HG03432 (cell line): ENCODE data around the gene TNFRSF18.
"Not testable (repeated sequence)": the region's sequence is repeated elsewhere in the genome, so short reads cannot be mapped to it uniquely, and the experiment has no call there.

ENCODE experiments used
- ATAC-seq: cut with Tn5 transposase; IDR thresholded peaks from one replicate; pipeline ENCODE4 v1.9.1; 2021; ENCODE audit warnings: mild to moderate bottlenecking, moderate library complexity; ENCODE audit not compliant: unreplicated experiment

Gene TNFRSF18, protein sequence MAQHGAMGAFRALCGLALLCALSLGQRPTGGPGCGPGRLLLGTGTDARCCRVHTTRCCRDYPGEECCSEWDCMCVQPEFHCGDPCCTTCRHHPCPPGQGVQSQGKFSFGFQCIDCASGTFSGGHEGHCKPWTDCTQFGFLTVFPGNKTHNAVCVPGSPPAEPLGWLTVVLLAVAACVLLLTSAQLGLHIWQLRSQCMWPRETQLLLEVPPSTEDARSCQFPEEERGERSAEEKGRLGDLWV

DNA sequence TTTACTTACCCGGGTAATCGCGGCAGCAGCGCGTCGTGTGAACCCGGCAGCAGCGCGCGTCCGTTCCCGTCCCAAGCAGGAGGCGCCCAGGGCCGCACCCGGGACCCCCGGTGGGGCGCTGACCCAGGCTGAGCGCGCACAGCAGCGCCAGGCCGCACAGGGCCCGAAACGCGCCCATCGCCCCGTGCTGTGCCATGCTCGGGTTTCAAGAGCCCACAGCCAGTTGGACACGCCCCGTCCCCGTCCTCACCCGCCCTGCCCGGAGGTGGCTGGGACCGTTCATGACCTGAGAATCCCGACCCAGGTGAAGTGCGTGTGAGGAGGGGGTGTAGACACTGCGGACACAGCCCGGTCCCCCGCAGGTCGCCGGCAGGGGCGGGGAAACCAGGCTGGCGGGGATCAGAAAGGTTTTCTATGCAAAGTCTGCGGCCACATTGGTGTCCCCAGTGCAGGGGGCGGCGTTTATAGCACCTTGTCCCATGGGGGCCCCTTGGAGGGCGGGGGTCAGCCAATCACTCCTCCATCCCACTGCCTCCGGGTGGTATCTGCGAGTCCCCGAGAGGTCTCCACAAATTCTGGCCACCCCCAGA is at the start of gene TNFRSF18:
Gene TNFRSF18 (minus strand): TSS at position 217 of the 590 bp plus-strand sequence. CDS start 21 bp downstream, at position 196.
- no peak for ATAC-seq

DNA sequence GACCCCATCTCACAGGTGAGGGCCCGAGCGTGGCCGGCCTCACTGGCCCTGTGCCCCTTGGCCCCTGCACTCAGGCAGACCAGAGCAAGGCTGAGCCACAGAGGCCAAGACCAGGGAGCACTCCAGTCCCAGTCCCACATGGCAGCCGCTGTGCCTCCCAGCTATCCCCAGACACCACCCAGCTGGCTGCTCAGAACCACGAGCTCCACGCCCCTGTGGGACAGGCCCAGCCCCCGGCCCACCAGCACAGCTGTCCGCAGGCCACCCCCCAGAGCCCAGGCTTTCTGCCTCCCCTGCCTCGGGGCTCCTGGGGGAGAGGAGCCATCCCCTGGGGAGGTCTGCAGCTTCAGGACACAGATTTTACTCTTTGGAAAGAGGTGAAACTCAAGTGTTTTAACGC is 49.2 kb upstream of the TNFRSF18 start:
- ATAC-seq: no peak

DNA sequence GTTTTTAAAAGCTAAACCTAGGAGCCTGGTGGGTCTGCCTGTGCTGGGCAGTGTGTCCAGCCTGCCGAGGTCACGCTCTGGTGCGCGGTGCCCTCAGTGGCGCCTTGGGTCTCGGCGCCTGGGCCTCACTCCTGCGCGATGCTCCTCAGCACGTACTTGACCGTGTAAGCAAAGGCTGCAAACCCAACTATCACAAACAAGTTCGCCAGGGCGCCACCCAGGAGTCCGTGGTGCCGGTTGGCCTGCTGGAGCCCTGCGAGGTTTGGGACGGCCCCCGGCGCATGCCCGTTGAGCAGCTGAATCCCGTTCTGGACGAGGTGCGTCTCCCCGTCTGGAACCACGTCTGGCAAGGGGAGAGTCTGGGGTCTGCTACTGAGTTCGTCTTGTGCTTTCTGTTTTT is 48.7 kb upstream of the TNFRSF18 start:
- ATAC-seq: no peak

DNA sequence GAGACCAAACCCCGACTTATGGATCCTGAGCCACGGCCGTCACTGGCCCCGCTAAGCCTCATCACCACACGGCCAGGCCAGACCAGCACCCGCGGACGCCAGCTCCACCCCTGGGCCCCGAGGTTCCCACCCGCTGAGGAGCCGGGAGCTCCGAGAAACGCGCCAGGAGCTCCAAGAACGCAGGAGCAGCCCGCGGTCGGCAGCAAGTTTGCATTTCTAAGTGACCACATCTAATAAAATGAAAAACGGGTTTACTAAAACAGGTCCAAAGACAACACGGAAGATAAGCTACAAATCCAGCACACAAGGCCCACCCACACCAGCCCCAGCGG is 48.2 kb upstream of the TNFRSF18 start:
- no peak for ATAC-seq

DNA sequence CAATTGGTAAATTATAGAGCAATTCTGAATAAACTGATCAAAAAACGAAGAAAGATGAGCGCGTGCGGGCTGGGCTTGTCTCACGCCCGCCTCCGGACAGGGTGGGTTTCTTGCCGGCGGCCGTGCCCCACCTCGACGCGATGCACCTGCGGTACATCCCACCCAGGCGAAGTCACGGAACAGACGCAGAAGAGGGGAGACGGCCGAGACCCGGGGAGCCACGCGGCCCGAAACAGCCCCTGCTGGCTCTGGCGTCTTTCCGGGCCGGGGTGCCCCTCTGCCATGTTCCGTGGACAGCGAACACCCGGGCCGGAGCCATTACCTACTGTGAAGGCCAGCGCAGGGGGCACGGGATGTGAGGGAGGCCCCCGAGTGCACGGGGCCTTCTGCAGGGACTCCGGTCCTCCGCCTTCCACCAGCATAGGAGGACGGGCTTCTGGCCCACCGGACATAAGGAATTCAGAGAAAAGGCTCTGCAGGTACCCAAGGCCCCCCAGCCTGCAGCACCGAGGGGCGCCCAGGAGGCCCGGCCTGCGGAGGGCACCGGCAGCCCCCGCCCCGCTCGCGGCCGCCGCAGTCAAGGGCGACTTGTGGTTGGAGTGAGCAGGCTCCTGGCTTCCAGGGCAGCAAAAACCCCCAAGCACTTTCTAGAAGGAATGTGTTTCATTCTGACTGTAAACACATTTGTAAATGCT is 47.7 kb upstream of the TNFRSF18 start:
- ATAC-seq: no peak

DNA sequence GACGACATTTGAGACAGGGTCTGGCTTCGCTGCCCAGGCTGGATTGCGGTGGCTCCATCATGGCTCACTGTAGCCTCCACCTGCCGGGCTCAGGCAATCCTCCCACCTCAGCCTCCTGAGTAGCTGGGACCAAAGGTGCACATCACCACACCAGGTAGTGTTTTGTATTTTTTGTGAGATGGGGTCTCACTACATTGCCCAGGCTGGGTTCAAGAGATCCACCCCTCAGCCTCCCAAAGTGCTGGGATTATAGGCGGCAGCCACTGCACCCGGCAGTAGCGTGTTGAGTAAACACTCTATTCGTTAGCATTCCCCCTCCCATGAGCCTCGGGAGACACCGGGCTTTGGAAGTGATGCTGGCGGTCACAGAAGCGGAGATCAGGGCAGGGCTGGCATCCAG is 46.9 kb upstream of the TNFRSF18 start:
- ATAC-seq: no peak

DNA sequence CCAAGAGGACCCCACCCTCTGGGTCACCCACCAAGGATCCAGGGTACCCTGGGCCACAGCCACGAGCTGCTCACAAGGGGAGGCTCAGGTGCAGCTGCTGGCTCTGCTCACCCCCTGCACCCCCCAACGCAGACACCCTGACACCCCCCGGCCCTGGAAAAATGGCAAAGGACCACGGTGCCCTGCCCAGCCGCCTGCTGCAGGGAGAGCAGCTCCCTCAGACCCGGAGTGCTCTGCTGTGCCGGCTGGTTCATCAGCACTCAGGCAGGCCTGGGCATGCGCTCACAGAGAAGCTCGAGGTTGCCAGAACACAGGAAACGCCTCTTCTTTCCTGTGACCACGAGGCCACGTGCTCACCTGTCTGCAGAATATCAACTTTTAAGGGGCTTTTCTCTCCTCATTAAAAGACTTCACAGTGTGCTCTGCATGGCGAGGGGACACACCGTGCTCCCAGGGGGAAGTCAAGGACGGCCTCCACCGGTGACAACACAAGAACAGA is 44.4 kb upstream of the TNFRSF18 start:
- peak; percentile 66 for ATAC-seq

DNA sequence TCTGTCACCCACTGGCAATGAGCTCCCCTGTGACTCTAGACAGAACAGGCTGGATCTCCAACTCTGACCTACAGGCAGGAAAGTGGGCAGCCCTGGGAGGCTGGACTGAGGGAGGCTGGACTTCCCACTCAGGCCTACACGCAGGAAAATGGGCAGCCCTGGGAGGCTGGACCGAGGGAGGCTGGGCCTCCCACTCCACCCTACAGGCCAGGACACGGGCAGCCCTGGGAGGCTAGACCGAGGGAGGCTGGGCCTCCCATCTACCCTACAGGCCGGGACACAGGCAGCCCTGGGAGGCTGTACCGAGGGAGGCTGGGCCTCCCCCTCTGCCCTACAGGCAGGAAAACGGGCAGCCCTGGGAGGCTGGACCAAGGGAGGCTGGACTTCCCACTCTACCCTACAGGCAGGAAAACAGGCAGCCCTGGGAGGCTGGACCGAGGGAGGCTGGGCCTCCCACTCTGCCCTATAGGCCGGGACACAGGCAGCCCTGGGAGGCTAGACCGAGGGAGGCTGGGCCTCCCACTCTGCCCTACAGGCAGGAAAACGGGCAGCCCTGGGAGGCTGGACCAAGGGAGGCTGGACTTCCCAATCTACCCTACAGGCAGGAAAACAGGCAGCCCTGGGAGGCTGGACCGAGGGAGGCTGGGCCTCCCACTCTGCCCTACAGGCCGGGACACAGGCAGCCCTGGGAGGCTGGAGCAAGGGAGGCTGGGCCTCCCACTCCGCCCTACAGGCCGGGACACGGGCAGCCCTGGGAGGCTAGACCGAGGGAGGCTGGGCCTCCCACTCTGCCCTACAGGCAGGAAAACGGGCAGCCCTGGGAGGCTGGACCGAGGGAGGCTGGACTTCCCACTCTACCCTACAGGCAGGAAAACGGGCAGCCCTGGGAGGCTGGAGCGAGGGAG is 41.9 kb upstream of the TNFRSF18 start:
- not testable (repeated sequence) for ATAC-seq

DNA sequence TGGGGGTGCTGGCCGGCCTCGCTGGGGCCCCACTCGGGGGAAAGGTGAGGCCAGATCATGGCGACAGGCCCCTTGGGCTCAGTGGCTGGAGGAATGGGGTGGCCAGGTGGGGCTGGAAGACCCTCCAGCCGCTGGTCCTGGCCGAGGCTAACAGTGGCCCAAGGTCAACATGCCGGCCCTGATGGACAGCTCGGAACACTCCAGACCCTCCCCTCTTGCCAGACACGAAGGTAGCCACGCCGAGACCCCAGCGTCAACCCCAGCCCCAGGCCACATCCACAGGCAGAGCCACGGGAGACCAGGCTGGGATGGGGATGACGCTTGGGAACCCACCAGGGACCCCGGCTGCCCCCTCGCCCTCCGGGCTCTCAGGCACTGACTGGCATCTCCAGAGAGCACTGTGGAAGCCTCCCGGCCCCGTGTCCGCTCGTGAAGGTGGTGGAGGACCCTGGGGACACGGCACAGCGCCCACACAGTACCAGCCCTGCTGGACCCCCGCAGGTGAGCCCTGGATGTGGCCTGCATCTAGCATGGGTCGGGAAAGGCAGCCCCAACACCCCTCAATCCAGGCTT is 41.0 kb upstream of the TNFRSF18 start:
- ATAC-seq: no peak

DNA sequence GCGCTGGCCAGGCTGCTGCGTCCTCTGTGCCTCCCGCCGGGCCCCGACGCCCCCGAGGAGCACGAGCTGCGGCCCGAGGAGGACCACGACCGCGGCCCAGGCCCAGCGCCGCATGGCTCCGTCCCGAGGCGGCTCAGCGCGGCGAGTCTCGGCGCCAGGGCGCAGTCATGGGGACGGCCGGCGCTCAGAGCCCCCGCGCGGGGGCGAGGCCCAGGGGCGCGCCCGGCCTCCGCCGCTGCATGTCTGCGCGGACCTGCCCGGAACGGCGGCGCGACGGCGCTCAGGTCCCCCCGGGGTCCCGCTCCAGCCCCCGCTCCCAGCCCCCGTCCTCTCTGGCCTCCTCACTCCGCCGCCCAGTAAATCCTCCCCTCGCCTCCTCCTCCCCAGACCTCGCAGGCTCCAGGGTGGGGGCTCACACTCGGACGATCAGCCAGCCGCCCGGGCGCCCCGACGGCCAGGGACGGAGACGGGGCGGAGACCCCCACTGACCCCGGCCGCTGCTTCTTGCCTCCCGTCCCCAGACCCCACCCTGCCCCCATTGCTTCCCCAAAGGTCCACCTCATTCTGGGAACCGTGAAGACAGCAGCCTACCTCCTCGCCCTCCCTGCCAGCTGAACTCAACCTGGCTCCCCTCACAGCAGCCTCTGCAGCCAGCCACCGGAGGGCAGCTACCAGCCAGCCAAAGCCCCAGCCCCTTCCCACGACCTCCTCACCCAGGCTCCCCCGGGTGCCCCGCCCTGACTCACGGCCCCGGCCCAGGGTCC is 40.4 kb upstream of the TNFRSF18 start, which contains the start of gene C1QTNF12:
Gene C1QTNF12 (minus strand): TSS at position 146 of the 764 bp plus-strand sequence. CDS start 32 bp downstream, at position 114.
- ATAC-seq: no peak

DNA sequence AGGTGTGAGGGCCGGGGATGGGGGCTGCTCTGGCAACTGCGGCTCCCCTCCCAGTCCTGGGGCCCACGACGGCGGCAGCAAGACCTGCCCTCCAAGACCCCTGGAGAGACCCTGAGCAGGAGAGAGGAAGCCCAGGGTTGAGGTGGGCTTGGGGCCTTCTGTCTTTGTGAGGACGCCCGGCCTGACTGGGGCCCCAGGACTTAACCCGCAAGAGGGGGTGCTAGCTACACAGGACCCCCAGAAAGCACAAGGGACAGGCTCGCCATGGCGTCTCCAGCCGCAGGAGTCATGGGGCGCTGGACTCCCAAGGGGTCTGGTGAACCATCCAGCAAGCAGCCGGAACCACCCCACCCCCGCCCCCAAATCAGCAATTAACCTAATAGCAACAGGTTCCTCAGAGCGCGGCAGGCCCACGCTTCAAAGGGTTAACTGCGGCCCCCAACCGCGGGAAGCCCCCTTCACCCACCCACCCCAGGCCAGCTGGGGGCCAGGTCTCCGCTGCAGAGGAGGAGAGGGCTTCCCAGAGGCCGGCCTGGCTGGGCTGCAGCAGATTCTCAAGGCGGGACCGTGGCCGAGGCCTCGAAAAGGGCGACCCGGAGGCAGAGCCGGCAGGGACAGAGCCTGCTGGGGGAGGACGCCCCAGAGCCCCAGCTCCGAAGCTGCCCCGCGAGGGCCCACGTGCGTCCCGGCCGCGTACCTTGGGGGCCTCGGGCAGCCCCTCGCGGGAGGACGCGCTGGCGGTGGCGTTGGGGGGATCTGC is 39.6 kb upstream of the TNFRSF18 start:
- ATAC-seq: no peak

DNA sequence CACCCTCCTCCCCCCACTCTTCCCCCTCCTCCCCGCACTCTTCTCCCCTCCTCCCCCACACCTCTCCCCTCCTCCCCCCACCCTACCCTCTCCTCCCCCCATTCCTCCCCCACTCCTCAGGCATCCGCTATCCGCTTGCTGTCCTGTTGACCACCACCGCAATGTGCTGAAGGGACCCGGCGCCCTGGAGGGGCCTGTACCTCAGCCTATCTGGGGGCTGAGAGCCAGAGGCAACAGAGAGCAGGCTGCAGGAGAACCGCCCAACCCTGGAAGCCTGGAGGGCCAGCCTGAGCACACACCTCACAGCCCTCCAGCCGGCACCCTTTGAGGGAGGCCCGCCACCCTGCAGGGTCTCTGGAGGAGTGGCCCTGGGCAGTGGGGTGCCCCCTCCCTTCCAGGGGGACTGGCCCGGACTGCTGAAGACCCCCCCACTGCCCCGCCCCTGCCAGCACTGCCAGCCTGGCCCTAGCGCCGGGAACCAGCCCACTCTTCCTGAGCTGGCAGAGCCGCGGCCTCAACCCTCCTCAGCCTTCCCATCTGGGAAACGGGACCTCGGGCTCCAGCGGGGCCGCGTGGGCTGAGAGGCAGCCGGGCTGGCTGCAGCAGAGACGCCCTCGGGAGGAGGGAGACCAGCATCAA is 38.9 kb upstream of the TNFRSF18 start:
- no peak for ATAC-seq

DNA sequence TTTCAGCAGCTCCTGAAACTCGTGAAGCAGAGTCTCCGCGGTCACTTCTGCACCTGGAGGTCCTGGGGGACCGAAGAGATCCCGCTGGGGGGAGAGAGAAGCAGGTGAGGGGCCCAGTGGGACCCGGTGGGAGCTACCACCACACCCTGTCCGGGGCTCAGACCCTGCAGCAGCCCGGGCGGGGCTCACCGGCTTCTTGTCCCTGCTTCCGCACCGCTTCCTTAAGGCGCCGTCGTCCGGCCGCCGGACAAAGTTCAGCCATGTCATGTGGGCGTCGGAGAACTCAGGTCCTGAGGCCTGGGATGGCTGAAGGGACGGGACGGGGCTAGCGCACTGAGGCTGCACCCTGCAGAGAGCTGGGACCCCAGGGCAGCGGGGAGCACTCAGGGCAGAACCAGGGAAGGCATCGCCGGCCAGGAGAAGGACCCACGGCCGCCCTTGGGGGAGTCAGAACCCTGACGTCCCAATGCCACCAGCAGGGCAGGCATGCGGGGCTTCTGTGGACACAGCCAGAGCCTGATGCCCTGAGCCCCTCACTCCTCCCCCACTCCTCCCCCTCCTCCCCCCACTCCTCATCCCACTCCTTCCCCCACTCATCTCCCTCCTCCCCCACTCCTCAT is 37.9 kb upstream of the TNFRSF18 start:
- ATAC-seq: no peak

DNA sequence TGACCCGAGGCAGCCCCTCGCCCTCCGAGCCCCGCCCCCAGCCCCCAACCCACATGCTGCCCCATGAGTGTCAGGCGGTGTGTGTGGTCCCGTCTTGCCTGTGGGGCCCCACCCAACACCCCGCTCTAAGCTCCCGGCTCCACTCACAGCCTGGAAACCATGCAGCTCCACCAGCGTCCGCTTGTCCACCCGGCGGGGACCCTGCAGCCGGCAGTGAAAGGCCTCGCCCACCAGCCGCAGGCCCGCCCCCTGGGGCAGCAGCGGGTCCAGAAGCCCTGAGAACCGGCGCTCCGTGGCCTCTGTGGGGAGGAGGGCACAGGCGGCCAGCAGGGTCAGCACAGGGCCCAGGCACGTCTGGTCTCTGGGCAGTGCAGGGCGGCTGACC is 37.4 kb upstream of the TNFRSF18 start:
- ATAC-seq: no peak

DNA sequence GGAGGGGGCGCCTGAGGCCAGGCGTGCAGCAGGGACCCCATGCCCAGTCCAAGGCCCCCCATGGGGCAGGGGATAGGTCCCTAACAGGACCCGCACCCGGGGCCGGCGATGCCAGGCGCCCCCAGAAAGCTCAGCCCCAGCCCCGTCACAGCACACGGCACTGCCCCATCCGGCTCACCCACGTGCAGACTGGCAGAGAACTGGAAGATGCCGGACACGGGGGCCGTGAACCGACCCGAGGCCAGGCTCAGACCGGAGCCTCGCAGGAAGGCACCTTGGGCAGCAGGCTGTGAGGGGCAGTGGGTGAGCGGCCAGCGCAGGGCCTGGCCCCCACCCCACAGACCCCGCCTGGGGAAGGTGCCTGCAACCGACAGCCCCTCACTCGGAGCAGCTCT is 36.9 kb upstream of the TNFRSF18 start:
- no peak for ATAC-seq

DNA sequence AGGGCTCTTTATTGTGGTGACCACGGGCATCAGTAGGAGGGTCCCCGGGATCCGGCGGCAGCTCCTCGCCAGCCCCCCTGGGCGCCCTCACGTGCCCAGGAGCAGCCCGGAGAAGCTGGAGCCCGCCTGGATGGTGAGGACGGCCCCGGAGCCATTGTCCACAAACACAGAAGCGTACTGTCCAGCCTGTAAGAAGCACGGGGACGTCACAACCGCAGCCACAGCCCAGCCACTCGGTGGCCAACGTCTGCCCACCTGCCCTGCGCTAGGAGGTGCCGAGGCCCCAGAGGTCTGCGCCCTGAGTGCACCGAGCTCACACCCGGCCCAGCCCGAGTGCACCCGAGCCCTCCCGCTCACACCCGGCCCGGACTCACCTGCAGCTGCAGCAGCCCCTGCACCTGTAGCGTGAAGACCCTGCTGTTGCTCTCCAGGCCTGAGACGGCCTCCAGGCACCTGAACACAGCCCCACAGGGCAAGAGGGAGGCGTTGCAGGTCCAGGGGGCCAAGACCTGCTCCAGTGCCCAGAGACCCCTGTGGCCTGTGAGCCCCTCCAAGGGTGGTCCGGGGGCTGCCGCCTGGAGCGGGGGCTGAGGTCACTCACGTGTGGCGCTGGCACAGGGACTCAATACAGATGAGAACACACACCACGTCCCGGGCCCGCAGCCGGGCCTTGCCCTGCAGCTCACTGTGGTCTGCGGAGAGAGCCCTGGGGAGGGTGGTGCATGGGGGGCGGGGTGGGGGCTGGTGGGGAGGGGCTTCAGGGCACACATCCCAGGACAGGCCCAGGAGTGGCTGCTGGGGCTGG is 36.3 kb upstream of the TNFRSF18 start:
- no peak for ATAC-seq

DNA sequence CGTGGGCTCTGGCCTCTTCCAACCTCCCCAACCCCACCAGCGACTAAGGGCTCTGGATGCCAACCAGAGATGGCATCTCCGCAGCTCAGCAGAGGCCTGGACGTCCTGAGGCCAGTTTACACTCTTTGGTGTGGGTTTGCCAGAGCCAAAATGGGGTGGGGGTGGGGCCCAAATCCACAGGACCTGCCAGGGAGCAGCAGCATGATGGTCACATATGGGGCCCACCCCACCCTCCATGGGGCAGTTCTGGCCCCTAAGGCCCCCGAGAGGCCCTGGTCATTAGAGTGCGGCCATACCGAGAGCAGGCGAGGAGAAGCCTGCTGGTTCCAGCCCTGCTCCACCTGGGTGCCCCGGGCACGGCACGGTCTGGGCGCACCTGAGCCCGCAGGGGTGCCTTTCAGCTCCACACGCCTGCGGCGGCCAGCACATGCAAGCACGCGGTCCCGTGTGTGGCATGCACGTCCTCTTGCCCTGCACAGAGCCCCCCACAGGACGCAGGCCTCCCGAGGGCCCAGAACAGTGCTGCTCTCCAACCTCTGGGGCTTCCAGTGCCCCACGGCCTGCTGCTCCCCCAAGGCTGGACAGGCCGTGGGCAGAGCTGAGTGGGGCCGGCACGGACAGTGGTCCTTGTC is 35.3 kb upstream of the TNFRSF18 start:
- ATAC-seq: no peak
